HG03097 (cell line): ENCODE results near the gene HTRA3.

Source experiments
- ATAC-seq: cut with Tn5 transposase; IDR thresholded peaks from one replicate; pipeline ENCODE4 v1.9.1; 2021; ENCODE audit not compliant: unreplicated experiment, low FRiP score

The HTRA3 gene

GRCh38 chr4:8351931-8352367 lies 82.4 kb downstream of the HTRA3 start:
- no peak for ATAC-seq

- no peak for ATAC-seq
These were observed 83.0 kb downstream of the HTRA3 start for GRCh38 chr4:8352368-8353157.

- ATAC-seq = no peak
These were observed 83.7 kb downstream of the HTRA3 start for GRCh38 chr4:8353158-8353669.

GRCh38 chr4:8353912-8354453 lies 84.4 kb downstream of the HTRA3 start:
- ATAC-seq = no peak

GRCh38 chr4:8355306-8355705 lies 85.8 kb downstream of the HTRA3 start:
- ATAC-seq = no peak

- ATAC-seq = no peak
These were observed 86.5 kb downstream of the HTRA3 start for GRCh38 chr4:8355864-8356565.
